ENCODE measurements around the gene KIRREL3. TPM values are rescaled to one million over a fixed set of nuclear protein-coding genes. Genes with fewer than 3 reads are reported as not detected.

Gene KIRREL3
- total RNA-seq, 1 donor from 2014 or later: 0.66 TPM

GRCh38 chr11:126871792-126872191 is 128.8 kb downstream of the KIRREL3 start:
- peak; percentile 71 for DNase-seq (ENCODE audit: low spot score)

- DNase-seq (ENCODE audit: low spot score): no peak
Observed at GRCh38 chr11:126870021-126870420, 130.5 kb downstream of the KIRREL3 start.

- DNase-seq (ENCODE audit: low spot score): no peak
Observed at GRCh38 chr11:126868741-126869140, 131.8 kb downstream of the KIRREL3 start.

DNA sequence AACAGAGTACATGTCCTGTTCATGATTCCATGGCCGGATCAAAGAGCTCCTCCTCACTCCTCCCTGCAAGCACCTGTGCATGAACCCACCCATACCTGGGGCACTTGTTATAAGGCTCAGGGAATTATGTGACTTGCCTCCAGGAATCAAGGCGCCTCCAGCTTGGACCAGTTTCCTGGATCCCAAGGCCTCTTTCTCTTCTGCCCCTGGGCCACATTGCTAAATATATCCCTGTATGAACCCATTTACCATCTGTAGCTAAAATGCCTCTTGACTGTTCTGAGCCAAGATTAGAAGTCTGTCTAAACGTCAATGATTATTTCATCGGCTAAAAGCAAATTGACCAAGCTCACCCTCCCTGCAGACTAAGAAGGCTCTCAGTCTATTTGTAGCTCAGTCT is 135.6 kb downstream of the KIRREL3 start:
- DNase-seq (ENCODE audit: low spot score): no peak

- DNase-seq (ENCODE audit: low spot score): no peak
Observed at GRCh38 chr11:126863294-126863997, 137.1 kb downstream of the KIRREL3 start.

GRCh38 chr11:126862664-126863243 is 137.8 kb downstream of the KIRREL3 start:
- no peak for DNase-seq (ENCODE audit: low spot score)

DNA sequence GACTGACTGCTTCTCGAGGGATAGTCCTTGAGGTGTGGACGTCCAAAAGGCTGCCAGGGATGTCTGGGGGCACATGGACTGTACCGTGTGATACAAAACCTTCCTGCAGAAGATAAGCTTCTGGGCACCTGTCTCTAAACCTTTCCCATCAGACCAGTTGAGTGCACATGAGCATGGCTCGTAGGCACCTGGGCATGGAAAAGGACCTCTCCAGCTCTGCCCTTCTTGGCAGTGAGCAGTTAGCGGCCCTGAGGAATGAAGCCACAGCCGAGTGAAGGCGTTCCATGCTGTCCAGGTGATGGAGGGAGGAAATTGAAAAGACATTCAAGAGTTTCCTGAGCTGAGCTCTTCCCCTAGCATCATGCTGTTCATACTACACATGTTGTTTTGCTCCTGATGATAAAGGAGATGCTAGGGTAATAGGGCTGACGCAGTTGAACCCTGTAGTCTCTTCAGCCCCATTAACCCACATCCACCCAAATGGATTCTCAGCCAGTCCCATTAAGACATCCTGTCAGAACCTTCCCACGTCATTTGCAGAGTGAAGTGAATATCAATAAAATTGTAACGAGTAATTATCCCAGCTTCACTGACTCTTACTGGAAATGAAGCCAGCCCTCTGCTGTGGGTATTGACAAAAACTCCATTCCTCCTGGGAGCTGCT is 138.6 kb downstream of the KIRREL3 start:
- no peak for DNase-seq (ENCODE audit: low spot score)

- no peak for DNase-seq (ENCODE audit: low spot score)
Observed at GRCh38 chr11:126857860-126858808, 142.4 kb downstream of the KIRREL3 start.

DNA sequence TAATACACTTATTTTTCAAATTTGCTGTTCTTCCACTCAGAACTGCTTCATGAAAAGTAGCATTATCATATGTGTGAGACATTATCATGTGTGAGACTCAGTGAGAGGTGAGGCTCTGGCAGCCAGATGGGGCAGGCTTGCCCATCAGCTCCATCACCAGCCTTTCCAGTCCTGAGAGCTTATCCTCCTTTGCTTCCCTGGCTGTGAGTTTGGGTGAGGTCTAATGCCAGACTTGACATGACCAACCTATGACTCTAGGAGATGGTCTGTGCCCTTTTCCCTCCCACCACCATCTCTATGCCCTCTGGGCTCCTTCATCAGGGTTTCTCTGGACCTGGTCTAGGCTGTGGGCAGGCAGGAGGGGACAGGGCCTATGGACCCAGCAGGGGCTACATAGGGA is 145.0 kb downstream of the KIRREL3 start:
- DNase-seq (ENCODE audit: low spot score): no peak

DNA sequence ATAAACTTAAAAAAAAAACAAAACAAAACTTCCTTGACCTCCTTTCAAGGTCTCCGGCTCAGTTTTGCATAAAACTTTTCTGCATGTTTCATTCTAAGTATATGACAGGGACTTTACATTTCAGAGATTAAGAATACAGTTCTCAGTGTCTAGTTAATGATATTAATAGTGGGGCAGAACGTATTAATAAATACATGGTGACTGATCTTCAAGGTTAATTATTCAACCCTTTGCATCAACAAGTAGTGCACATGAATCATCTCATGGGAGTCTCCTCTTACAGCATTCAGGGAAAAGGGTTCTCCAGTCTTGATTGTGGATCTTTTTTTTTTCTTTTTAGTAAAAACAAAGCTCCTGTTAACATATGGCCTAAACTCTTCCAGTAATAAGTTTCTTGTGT is 146.8 kb downstream of the KIRREL3 start:
- no peak for DNase-seq (ENCODE audit: low spot score)

DNA sequence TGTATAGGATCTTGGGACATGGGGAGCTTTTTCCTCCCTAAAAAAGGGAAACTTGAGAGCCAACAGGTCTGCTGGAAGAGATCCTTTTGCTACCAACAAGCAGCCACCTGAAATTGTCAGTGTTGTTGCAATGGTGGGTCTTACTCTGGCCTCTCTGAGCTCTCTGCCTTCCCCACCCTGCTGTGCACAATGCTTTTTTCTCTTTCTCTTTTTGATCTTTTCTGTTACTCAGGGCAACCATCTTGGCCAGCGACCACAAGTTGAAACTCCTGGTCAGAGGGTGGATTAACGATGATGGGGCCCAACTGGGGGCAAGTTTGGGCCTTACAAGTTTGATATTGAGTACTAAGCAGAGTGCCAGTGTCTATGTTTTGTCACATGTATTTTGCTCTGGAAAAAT is 155.8 kb downstream of the KIRREL3 start:
- DNase-seq (ENCODE audit: low spot score): no peak

GRCh38 chr11:126843096-126843495 is 157.5 kb downstream of the KIRREL3 start:
- no peak for DNase-seq (ENCODE audit: low spot score)

DNA sequence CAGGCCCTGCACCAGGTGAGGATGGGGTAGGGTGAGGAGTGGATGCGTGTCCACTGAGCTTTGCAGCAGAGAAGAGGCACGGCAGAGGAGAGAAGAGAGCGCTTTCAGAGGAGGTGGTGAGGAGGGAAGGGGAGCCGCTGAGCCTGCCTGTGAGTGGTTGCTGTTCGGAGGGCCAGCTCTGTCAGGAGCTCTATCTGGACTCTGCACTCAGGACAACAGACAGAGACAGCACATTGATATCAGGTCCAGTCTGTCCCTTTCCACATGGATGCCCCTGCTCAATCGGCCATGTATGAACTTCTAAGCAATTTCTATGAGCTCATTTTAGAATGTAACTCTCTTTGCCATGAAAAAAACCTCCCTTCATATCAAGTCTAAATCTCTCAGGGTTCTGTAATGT is 158.6 kb downstream of the KIRREL3 start:
- no peak for DNase-seq (ENCODE audit: low spot score)

GRCh38 chr11:126840975-126841374 is 159.6 kb downstream of the KIRREL3 start:
- DNase-seq (ENCODE audit: low spot score): no peak

DNA sequence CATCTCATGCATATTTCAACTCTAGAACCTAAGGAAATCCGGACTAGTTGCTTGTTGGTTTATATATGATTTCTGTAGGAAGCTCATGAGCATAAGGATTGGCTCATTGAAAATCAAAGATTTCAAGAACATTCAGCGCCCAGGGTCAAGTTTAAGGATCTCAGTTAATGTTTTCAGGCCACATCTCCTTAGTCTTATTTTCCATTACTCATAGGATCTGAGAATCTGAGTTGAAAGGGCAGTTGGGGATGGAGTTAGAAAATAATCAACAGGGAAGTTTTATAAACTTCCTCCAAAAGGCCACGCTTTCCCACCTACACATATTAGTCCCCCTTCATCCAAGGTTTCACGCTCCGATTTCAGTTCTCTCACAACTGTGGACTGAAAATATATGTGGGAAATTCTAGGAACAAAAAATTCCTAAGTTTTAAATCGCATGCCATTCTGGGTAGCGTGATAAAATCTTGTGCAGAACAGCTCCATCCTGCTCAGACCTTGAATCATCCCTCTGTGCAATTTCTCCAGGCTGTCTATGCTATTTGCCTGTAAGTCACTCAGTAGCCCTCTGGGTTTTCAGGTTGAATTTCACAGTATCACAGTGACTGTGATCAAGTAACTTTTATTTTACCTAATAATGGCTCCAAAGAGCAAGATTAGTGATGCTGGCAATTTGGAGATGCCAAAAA is 160.2 kb downstream of the KIRREL3 start:
- DNase-seq (ENCODE audit: low spot score): no peak

GRCh38 chr11:126839496-126839895 is 161.1 kb downstream of the KIRREL3 start:
- DNase-seq (ENCODE audit: low spot score): no peak

DNA sequence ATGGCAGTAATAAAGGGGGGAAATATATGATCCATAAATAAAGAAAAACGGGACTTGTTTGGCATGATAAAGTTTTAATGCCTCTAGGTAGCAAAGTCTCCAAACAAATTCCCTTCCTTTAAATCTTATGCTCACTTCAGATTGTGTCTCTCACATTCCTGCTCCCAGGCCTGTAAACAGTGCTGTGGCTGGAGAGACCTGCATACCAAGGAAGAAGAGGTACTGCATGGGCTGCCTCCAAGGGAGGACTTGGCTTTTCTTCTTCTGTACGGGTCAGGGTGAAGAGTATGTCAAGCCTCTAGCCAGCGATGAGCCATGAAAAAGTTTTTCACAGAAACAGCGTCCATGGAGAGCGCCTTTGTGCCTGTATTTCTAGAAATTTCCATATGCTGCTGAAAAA is 161.8 kb downstream of the KIRREL3 start:
- DNase-seq (ENCODE audit: low spot score): no peak

- DNase-seq (ENCODE audit: low spot score): no peak
Observed at GRCh38 chr11:126837581-126837980, 163.0 kb downstream of the KIRREL3 start.

DNA sequence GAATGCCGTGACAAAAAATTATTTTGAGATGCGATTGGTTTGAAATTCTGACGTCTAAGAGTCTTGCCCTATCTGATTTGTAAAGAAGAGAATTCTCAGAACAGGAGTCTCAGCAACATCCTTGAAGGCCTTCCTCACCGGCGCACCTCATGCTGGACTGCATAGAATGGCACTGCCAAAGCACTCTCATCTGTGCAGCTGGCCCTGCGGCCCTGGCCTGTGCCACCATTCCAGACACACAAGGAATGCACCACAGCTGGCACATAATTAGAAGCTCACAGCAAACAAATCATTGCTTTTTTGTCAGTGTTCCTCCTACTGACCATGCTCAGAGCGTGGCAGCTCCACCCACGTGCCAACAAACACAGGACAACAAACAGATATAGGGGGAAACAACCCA is 166.0 kb downstream of the KIRREL3 start:
- no peak for DNase-seq (ENCODE audit: low spot score)

GRCh38 chr11:126834149-126834548 is 166.4 kb downstream of the KIRREL3 start:
- no peak for DNase-seq (ENCODE audit: low spot score)

GRCh38 chr11:126833065-126833464 is 167.5 kb downstream of the KIRREL3 start:
- DNase-seq (ENCODE audit: low spot score): no peak
